K562 (cell line): ENCODE data around the gene AACS. TPM values are rescaled to one million over a fixed set of nuclear protein-coding genes. Genes with fewer than 3 reads are reported as not detected.

Experiments
- CHD2 ChIP-seq: IDR thresholded peaks from 2 replicates; pipeline ENCODE4 v1.6.1; 2011; ENCODE audit warnings: low read depth, low read length
- DACH1 ChIP-seq: fragments of 450-650 bp; IDR thresholded peaks from 2 replicates; pipeline ENCODE4 v1.6.1; 2018; ENCODE audit not compliant: partially characterized antibody
- E2F3 ChIP-seq: fragments of 250-450 bp; sonication (Bioruptor Pico); IDR thresholded peaks from 2 replicates; pipeline ENCODE4 v1.4.0; 2020; ENCODE audit warnings: mild to moderate bottlenecking
- FOSL1 ChIP-seq: fragments of 200-800 bp; sonication (Bioruptor generic); conservative IDR thresholded peaks from 2 replicates; pipeline ENCODE4 v1.6.1; 2016; ENCODE audit warnings: missing genetic modification characterization, missing compliant biosample characterization
- KAT7 ChIP-seq: sonication (generic); formaldehyde crosslinking; IDR thresholded peaks from 2 replicates; pipeline ENCODE4 v1.8.0; 2022; ENCODE audit warnings: missing genetic modification reagents, mild to moderate bottlenecking, borderline replicate concordance
- KLF1 ChIP-seq: fragments of 450-650 bp; IDR thresholded peaks from 2 replicates; pipeline ENCODE4 v1.6.1; 2016; ENCODE audit warnings: missing genetic modification characterization, missing compliant biosample characterization
- MBD2 ChIP-seq: sonication (generic); IDR thresholded peaks from 2 replicates; pipeline ENCODE4 v1.6.1; 2016; ENCODE audit warnings: low read depth, borderline replicate concordance
- MIER1 ChIP-seq: fragments of 450-650 bp; IDR thresholded peaks from 2 replicates; pipeline ENCODE4 v1.6.1; 2016; ENCODE audit warnings: antibody characterized with exemption, mild to moderate bottlenecking, low read depth
- NFIC ChIP-seq: fragments of 450-650 bp; IDR thresholded peaks from 2 replicates; pipeline ENCODE4 v1.6.1; 2017; ENCODE audit warnings: mild to moderate bottlenecking, inconsistent platforms
- PHTF2 ChIP-seq: fragments of 250-450 bp; sonication (Bioruptor Pico); IDR thresholded peaks from 2 replicates; pipeline ENCODE4 v1.5.0; 2021; ENCODE audit warnings: mild to moderate bottlenecking
- ZNF212 ChIP-seq: fragments of 450-650 bp; formaldehyde crosslinking; IDR thresholded peaks from 2 replicates; pipeline ENCODE4 v1.4.0; 2020; ENCODE audit warnings: mild to moderate bottlenecking
- ZNF24 ChIP-seq: fragments of 450-650 bp; IDR thresholded peaks from 2 replicates; pipeline ENCODE4 v1.6.1; 2016
- ZNF347 ChIP-seq: fragments of 450-650 bp; formaldehyde crosslinking; IDR thresholded peaks from 2 replicates; pipeline ENCODE4 v1.4.0; 2020; ENCODE audit warnings: low read depth, mild to moderate bottlenecking, moderate library complexity
- ZNF436 ChIP-seq: fragments of 250-450, 450-650 bp; sonication (Bioruptor Pico); formaldehyde crosslinking; IDR thresholded peaks from 2 replicates; pipeline ENCODE4 v1.7.0; 2020; ENCODE audit warnings: mild to moderate bottlenecking
- ZNF583 ChIP-seq: fragments of 250-450 bp; sonication (Bioruptor Pico); IDR thresholded peaks from 2 replicates; pipeline ENCODE4 v1.4.0; 2020
- ZNF75A ChIP-seq: fragments of 450-650 bp; formaldehyde crosslinking; IDR thresholded peaks from 2 replicates; pipeline ENCODE4 v1.4.0; 2020; ENCODE audit warnings: mild to moderate bottlenecking
- polyA plus RNA-seq, 8 experiments: library from polyadenylated mRNA; depleted of rRNA in 4 of 8; stranded (reverse) in 5 of 8; unstranded in 3 of 8; fragments of >200 nt; fragmentation: Nextera tagmentation in 2 of 8; fragmentation: Illumina TruSeq in 1 of 8; extraction: Ambion mirVana in 2 of 8; extraction: Trizol in 1 of 8; gene quantifications; 2 replicates each; pipeline versions ENCODE4 v1.2.1 to v1.2.3, GENCODE V29; 2011 to 2014; ENCODE audit warnings: inconsistent platforms in 1 of 8, missing spikeins in 1 of 8
- total RNA-seq, 7 experiments: library from RNA; depleted of rRNA in 6 of 7; stranded (reverse); fragments of >200 nt in 6 of 7; fragmentation: Illumina TruSeq in 2 of 7; extraction: Trizol in 2 of 7; gene quantifications; 2 replicates each; pipeline versions ENCODE4 v1.2.1 to v1.2.3, GENCODE V29; 2011 to 2021; ENCODE audit warnings: low replicate concordance in 1 of 7
- TF ChIP-seq, protein P1 (sequence below): fragments of 250-450 bp; sonication (Bioruptor Pico); IDR thresholded peaks from 2 replicates; pipeline ENCODE4 v1.5.0; 2020; ENCODE audit warnings: mild to moderate bottlenecking
- TF ChIP-seq, protein P2 (sequence below): fragments of 450-650 bp; IDR thresholded peaks from one replicate; pipeline ENCODE4 v1.6.1; 2018; ENCODE audit warnings: mild to moderate bottlenecking, moderate library complexity; ENCODE audit not compliant: partially characterized antibody
- TF ChIP-seq, protein P3 (sequence below): fragments of 450-650 bp; conservative IDR thresholded peaks from 2 replicates; pipeline ENCODE4 v1.6.1; 2016; ENCODE audit warnings: missing genetic modification characterization, low read depth, mild to moderate bottlenecking, missing compliant biosample characterization, moderate library complexity
- TF ChIP-seq, protein P4 (sequence below): sonication (generic); formaldehyde crosslinking; IDR thresholded peaks from 2 replicates; pipeline ENCODE4 v1.8.0; 2022; ENCODE audit warnings: mild to moderate bottlenecking, missing genetic modification reagents
- TF ChIP-seq, protein P5 (sequence below): fragments of 250-450 bp; sonication (Bioruptor Pico); IDR thresholded peaks from 2 replicates; pipeline ENCODE4 v1.5.0; 2021
- TF ChIP-seq, protein P6 (sequence below): fragments of 450-650 bp; conservative IDR thresholded peaks from 2 replicates; pipeline ENCODE4 v1.6.1; 2016; ENCODE audit warnings: missing genetic modification characterization, low read depth, mild to moderate bottlenecking, control low read depth, missing compliant biosample characterization

AACS gene
- total and polyA plus RNA-seq, 9 of the 15 experiments (the other 6 are each of a cell fraction or from before 2014, with no cell fraction given): 2.4 to 13.0 (median 6.0) TPM

DNA sequence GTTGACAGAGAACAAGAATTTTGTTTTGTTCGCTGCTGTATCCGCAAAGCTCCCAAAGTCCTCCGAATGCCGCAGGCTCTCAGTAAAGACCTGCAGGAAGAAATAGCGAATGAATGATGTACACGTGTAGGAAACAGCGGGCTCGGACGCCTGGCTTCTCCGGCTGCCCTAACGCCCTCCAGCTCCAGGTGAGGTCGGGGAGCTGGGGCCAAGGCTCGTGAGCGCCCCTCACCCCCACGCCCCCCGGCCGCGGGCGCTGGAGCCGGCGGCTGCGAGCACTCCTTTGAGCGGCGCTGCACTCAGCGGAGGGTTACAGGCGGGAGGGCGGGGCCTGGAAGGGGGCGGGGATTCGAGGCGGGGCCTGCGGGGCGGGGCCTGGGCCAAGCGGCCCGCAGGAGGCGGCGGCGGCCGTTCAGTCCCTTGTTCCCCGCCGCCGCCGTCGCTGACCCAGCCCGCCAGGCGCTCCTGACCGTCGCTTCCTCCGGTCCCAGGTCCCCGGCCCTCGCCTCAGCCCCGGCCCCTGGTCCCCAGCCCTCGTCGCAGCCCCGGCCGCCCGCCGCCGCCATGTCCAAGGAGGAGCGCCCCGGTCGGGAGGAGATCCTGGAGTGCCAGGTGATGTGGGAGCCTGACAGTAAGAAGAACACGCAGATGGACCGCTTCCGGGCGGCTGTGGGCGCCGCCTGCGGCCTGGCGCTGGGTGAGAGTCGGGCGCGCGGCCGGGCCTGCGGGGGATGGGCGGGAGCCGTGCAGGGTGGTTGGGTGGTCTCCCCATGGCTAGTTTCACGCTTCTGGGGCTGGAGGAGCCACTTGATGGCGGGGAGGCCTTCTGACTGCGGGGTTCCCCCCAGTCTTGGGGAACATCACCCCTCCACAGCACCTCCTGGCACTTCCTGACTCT, at the start of gene AACS (continued):
- TF ChIP-seq, protein P1, sequence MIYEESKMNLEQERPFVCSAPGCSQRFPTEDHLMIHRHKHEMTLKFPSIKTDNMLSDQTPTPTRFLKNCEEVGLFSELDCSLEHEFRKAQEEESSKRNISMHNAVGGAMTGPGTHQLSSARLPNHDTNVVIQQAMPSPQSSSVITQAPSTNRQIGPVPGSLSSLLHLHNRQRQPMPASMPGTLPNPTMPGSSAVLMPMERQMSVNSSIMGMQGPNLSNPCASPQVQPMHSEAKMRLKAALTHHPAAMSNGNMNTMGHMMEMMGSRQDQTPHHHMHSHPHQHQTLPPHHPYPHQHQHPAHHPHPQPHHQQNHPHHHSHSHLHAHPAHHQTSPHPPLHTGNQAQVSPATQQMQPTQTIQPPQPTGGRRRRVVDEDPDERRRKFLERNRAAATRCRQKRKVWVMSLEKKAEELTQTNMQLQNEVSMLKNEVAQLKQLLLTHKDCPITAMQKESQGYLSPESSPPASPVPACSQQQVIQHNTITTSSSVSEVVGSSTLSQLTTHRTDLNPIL (CRISPR knock-in tag): no peak
- TF ChIP-seq, protein P2, sequence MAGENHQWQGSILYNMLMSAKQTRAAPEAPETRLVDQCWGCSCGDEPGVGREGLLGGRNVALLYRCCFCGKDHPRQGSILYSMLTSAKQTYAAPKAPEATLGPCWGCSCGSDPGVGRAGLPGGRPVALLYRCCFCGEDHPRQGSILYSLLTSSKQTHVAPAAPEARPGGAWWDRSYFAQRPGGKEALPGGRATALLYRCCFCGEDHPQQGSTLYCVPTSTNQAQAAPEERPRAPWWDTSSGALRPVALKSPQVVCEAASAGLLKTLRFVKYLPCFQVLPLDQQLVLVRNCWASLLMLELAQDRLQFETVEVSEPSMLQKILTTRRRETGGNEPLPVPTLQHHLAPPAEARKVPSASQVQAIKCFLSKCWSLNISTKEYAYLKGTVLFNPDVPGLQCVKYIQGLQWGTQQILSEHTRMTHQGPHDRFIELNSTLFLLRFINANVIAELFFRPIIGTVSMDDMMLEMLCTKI: no peak
- TF ChIP-seq MIER1 (no peak), ZNF212 (no peak), MBD2 (peak; percentile 18; the same call in 1 of the 2 replicates), ZNF436 (CRISPR knock-in tag) (no peak), KLF1 (tag) (0 out of 2 replicates have a peak, but pooled peaks have one; percentile 30), KAT7 (CRISPR knock-in tag) (no peak), E2F3 (CRISPR knock-in tag) (no peak), PHTF2 (no peak), FOSL1 (no peak), NFIC (0 out of 2 replicates have a peak, but pooled peaks have one; percentile 11), ZNF75A (CRISPR knock-in tag) (no peak), ZNF24 (peak; percentile 96), CHD2 (no peak; the same call in 1 of the 2 replicates), ZNF583 (CRISPR knock-in tag) (no peak), DACH1 (no peak), ZNF347 (CRISPR knock-in tag) (no peak)
- TF ChIP-seq, protein P3, sequence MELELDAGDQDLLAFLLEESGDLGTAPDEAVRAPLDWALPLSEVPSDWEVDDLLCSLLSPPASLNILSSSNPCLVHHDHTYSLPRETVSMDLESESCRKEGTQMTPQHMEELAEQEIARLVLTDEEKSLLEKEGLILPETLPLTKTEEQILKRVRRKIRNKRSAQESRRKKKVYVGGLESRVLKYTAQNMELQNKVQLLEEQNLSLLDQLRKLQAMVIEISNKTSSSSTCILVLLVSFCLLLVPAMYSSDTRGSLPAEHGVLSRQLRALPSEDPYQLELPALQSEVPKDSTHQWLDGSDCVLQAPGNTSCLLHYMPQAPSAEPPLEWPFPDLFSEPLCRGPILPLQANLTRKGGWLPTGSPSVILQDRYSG: no peak
- TF ChIP-seq, protein P4, sequence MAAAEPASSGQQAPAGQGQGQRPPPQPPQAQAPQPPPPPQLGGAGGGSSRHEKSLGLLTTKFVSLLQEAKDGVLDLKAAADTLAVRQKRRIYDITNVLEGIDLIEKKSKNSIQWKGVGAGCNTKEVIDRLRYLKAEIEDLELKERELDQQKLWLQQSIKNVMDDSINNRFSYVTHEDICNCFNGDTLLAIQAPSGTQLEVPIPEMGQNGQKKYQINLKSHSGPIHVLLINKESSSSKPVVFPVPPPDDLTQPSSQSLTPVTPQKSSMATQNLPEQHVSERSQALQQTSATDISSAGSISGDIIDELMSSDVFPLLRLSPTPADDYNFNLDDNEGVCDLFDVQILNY (CRISPR knock-in tag): no peak
- TF ChIP-seq, protein P5, sequence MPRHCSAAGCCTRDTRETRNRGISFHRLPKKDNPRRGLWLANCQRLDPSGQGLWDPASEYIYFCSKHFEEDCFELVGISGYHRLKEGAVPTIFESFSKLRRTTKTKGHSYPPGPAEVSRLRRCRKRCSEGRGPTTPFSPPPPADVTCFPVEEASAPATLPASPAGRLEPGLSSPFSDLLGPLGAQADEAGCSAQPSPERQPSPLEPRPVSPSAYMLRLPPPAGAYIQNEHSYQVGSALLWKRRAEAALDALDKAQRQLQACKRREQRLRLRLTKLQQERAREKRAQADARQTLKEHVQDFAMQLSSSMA (CRISPR knock-in tag): no peak
- TF ChIP-seq, protein P6, sequence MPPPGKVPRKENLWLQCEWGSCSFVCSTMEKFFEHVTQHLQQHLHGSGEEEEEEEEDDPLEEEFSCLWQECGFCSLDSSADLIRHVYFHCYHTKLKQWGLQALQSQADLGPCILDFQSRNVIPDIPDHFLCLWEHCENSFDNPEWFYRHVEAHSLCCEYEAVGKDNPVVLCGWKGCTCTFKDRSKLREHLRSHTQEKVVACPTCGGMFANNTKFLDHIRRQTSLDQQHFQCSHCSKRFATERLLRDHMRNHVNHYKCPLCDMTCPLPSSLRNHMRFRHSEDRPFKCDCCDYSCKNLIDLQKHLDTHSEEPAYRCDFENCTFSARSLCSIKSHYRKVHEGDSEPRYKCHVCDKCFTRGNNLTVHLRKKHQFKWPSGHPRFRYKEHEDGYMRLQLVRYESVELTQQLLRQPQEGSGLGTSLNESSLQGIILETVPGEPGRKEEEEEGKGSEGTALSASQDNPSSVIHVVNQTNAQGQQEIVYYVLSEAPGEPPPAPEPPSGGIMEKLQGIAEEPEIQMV (tag): no peak
